Adrenal gland (tissue), 5 donors: ENCODE results near the gene KLF7.

Experiments used
- CTCF ChIP-seq, 6 experiments: fragments of 450-650 bp in 4 of 6; fragments of 200-600 bp in 2 of 6; sonication (generic) in 1 of 6; IDR thresholded peaks; 1 replicate in 5 of 6; 2 replicates in 1 of 6; pipeline versions ENCODE4 v1.5.1 to v1.8.0; 2016 to 2021; ENCODE audit warnings: antibody characterized with exemption in 6 of 6, mild to moderate bottlenecking in 2 of 6, moderate library complexity in 1 of 6
- POLR2A ChIP-seq, 2 donors: fragments of 450-650 bp; IDR thresholded peaks; one replicate each; pipeline ENCODE4 v1.6.1; 2017; ENCODE audit warnings: antibody characterized with exemption in 2 of 2, mild to moderate bottlenecking in 2 of 2, moderate library complexity in 1 of 2
- donor health status: DM: no; HTN: no; CAD: no.

- TF ChIP-seq CTCF (IDR thresholded peaks at IDR 0.05) (no peak), POLR2A (IDR thresholded peaks at IDR 0.05) (no peak)
Measured at GRCh38 chr2:207162316-207162715, 3.4 kb downstream of the KLF7 start.
